Vagina (tissue), 2 donors: ENCODE results near the gene DHCR7. TPM values are rescaled to one million over a fixed set of nuclear protein-coding genes. Genes with fewer than 3 reads are reported as not detected.

Source experiments
- DNase-seq, 2 donors: peaks; one replicate each; pipeline ENCODE4 v3.0.0-alpha.2; 2017; ENCODE audit errors: extremely low spot score in 2 of 2
- H3K27ac ChIP-seq: fragments of 200-600 bp; sonication (generic); one replicate; pipeline ENCODE4 v1.5.1; 2019
- H3K27me3 ChIP-seq: fragments of 200-600 bp; sonication (generic); one replicate; pipeline ENCODE4 v1.5.1; 2019
- H3K36me3 ChIP-seq, 2 donors: fragments of 200-600 bp; sonication (generic); one replicate each; pipeline ENCODE4 v1.5.1; 2017 to 2019
- H3K4me1 ChIP-seq: fragments of 200-600 bp; sonication (generic); one replicate; pipeline ENCODE4 v1.5.1; 2019
- H3K4me3 ChIP-seq, 2 donors: fragments of 200-600 bp; sonication (generic); 1 replicate in 1 of 2; 2 replicates in 1 of 2; pipeline ENCODE4 v1.5.1; 2016 to 2019
- H3K9me3 ChIP-seq: fragments of 200-600 bp; sonication (generic); one replicate; pipeline ENCODE4 v1.5.1; 2019
- POLR2A ChIP-seq, 2 donors: fragments of 450-650 bp; IDR thresholded peaks; one replicate each; pipeline ENCODE4 v1.6.1; 2017; ENCODE audit warnings: antibody characterized with exemption in 2 of 2, mild to moderate bottlenecking in 2 of 2, moderate library complexity in 2 of 2
- POLR2AphosphoS5 ChIP-seq, 2 donors: sonication (generic); formaldehyde crosslinking; IDR thresholded peaks; one replicate each; pipeline ENCODE4 v1.9.0; 2017; ENCODE audit warnings: antibody characterized with exemption in 2 of 2, mild to moderate bottlenecking in 2 of 2, low read depth in 1 of 2; ENCODE audit not compliant: insufficient read depth in 1 of 2
- intact Hi-C: fragments of 100-400 bp; cut with DNase I; formaldehyde crosslinking; loops from one replicate; pipeline ENCODE4 v1.15.1; 2023
- total RNA-seq: library from RNA; depleted of rRNA; stranded (reverse); fragments of >200 nt; gene quantifications from one replicate; pipeline ENCODE4 v1.2.3, GENCODE V29; 2016
- TF ChIP-seq, protein P1 (sequence below), 3 experiments: fragments of 450-650 bp in 2 of 3; fragments of 200-600 bp in 1 of 3; sonication (generic) in 1 of 3; IDR thresholded peaks; one replicate each; pipeline ENCODE4 v1.5.1; 2017 to 2019; ENCODE audit warnings: antibody characterized with exemption in 3 of 3, mild to moderate bottlenecking in 2 of 3, moderate library complexity in 2 of 3

Gene DHCR7
- total RNA-seq, 1 donor from 2014 or later = 26.8 TPM

DNA sequence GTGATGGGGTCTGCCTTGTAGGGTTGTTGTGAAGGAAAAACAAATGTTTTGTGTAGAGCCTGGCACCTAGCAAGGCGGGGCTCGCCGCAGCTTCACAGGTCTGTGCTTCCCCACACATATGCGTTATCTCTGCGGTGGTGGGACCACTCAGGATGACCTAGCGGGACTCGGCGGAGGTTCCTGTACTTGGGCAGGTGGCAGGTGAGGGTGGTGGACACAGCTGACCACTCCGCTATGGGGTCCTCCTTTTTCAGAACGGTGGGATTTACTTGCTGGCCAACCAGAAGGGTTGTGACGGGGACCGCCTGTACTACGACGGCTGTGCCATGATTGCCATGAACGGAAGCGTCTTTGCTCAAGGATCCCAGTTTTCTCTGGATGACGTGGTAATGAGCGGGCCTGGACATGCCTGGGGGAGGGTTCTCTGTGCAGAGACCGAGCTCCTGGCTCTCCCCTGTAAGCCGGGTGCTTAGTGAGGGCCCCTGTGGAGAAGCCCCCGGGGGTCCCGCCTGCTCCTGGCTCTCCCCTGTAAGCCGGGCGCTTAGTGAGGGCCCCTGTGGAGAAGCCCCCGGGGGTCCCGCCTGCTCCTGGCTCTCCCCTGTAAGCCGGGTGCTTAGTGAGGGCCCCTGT is 26.1 kb upstream of the DHCR7 start:
- H3K4me3 ChIP-seq = no peak overlapping the region
- no peaks in the 10 kb centered on the region for H3K27me3 ChIP-seq
- H3K9me3 ChIP-seq = no peaks in the 10 kb centered on the region
- no peak overlapping the region for H3K27ac ChIP-seq
- no peak for DNase-seq
- no peaks in the 10 kb centered on the region for H3K4me1 ChIP-seq
- peaks cover 0 to 64% of the 10 kb centered on the region in 2 donors for H3K36me3 ChIP-seq
- no peak for TF ChIP-seq POLR2AphosphoS5 (IDR thresholded peaks at IDR 0.05; ENCODE audit: insufficient read depth in 1 of 2, low read depth in 1 of 2)
- TF ChIP-seq, protein P1, sequence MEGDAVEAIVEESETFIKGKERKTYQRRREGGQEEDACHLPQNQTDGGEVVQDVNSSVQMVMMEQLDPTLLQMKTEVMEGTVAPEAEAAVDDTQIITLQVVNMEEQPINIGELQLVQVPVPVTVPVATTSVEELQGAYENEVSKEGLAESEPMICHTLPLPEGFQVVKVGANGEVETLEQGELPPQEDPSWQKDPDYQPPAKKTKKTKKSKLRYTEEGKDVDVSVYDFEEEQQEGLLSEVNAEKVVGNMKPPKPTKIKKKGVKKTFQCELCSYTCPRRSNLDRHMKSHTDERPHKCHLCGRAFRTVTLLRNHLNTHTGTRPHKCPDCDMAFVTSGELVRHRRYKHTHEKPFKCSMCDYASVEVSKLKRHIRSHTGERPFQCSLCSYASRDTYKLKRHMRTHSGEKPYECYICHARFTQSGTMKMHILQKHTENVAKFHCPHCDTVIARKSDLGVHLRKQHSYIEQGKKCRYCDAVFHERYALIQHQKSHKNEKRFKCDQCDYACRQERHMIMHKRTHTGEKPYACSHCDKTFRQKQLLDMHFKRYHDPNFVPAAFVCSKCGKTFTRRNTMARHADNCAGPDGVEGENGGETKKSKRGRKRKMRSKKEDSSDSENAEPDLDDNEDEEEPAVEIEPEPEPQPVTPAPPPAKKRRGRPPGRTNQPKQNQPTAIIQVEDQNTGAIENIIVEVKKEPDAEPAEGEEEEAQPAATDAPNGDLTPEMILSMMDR (IDR thresholded peaks at IDR 0.05) = no peak
- TF ChIP-seq POLR2A (IDR thresholded peaks at IDR 0.05) = no peak
- intact Hi-C loops = no loop called here

DNA sequence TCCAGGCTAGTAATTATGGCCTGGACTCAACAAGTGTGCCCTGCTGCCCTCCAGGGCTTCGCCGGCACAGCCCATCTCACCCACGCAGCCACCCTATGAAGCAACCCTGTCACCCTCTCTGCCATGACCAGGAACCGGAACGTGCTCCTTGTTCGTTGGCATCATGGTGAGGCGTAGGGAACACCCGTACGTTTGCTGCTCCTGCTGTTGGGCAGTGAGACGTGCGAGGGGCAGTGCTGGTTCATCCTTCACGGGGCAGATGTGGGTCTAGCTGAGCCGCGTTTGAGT is 25.5 kb upstream of the DHCR7 start:
- TF ChIP-seq, protein P1 (IDR thresholded peaks at IDR 0.05) = no peak
- TF ChIP-seq POLR2A (IDR thresholded peaks at IDR 0.05) = no peak
- TF ChIP-seq POLR2AphosphoS5 (IDR thresholded peaks at IDR 0.05; ENCODE audit: insufficient read depth in 1 of 2, low read depth in 1 of 2) = no peak
- intact Hi-C loops = no loop called here
- Histone ChIP-seq H3K27ac (no peak overlapping the region), H3K9me3 (no peaks in the 10 kb centered on the region), H3K36me3 (peaks cover 0 to 61% of the 10 kb centered on the region in 2 donors), H3K27me3 (no peaks in the 10 kb centered on the region), H3K4me1 (no peaks in the 10 kb centered on the region), H3K4me3 (no peak overlapping the region)
- no peak for DNase-seq

GRCh38 chr11:71472941-71473792 is 25.0 kb upstream of the DHCR7 start:
- Histone ChIP-seq H3K4me1 (no peaks in the 10 kb centered on the region), H3K4me3 (no peak overlapping the region), H3K27me3 (no peaks in the 10 kb centered on the region), H3K27ac (no peak overlapping the region), H3K36me3 (peaks cover 0 to 55% of the 10 kb centered on the region in 2 donors), H3K9me3 (no peaks in the 10 kb centered on the region)
- TF ChIP-seq, protein P1 (IDR thresholded peaks at IDR 0.05) = no peak
- TF ChIP-seq POLR2AphosphoS5 (IDR thresholded peaks at IDR 0.05; ENCODE audit: insufficient read depth in 1 of 2, low read depth in 1 of 2) (no peak), POLR2A (IDR thresholded peaks at IDR 0.05) (no peak)
- intact Hi-C loops = no loop called here
- DNase-seq = no peak

- H3K4me3 ChIP-seq = no peak overlapping the region
- H3K27ac ChIP-seq = no peak overlapping the region
- H3K4me1 ChIP-seq = no peaks in the 10 kb centered on the region
- TF ChIP-seq POLR2A (IDR thresholded peaks at IDR 0.05) (no peak), POLR2AphosphoS5 (IDR thresholded peaks at IDR 0.05; ENCODE audit: insufficient read depth in 1 of 2, low read depth in 1 of 2) (no peak)
- TF ChIP-seq, protein P1 (IDR thresholded peaks at IDR 0.05) = no peak
- peaks cover 0 to 51% of the 10 kb centered on the region in 2 donors for H3K36me3 ChIP-seq
- no peaks in the 10 kb centered on the region for H3K9me3 ChIP-seq
- intact Hi-C loops = no loop called here
- no peak for DNase-seq
- H3K27me3 ChIP-seq = no peaks in the 10 kb centered on the region
These were observed 24.2 kb upstream of the DHCR7 start for GRCh38 chr11:71472357-71472885.

- no peaks in the 10 kb centered on the region for H3K27me3 ChIP-seq
- no peaks in the 10 kb centered on the region for H3K4me1 ChIP-seq
- no peak overlapping the region for H3K4me3 ChIP-seq
- DNase-seq = no peak
- H3K27ac ChIP-seq = no peak overlapping the region
- TF ChIP-seq POLR2AphosphoS5 (IDR thresholded peaks at IDR 0.05; ENCODE audit: insufficient read depth in 1 of 2, low read depth in 1 of 2) (no peak), POLR2A (IDR thresholded peaks at IDR 0.05) (no peak)
- TF ChIP-seq, protein P1 (IDR thresholded peaks at IDR 0.05) = no peak
- intact Hi-C loops = no loop called here
- no peaks in the 10 kb centered on the region for H3K9me3 ChIP-seq
- H3K36me3 ChIP-seq = peaks cover 0 to 54% of the 10 kb centered on the region in 2 donors
These were observed 22.8 kb upstream of the DHCR7 start for GRCh38 chr11:71470946-71471345.
